Measurements from ENCODE around the gene G3BP2. TPM values are rescaled to one million over a fixed set of nuclear protein-coding genes. Genes with fewer than 3 reads are reported as not detected.

The G3BP2 gene
- polyA plus RNA-seq, 2 of the 4 experiments (the other 2 are of a cell fraction), result 159 to 179 TPM

GRCh38 chr4:75662626-75663025 is 10.6 kb downstream of the G3BP2 start:
- FAIRE-seq (no peak), DNase-seq (ENCODE audit: low read depth in 1 of 2, low spot score in 1 of 2) (no peak), ATAC-seq (no peak)
- Histone ChIP-seq H3K4me3 (no peak overlapping the region), H3K4me2 (no peak overlapping the region), H3K9me3 (no peaks in the 10 kb centered on the region), H3K4me1 (peaks cover 43% of the 10 kb centered on the region; the same call in 2 of the 3 replicates), H3K27ac (no peak overlapping the region)
- ChIA-PET CTCF (no interaction called here), POLR2A (no interaction called here)
- WGBS (ENCODE audit: missing lambda C conversion rate), result 87% methylated on average over 2 of the region's 2 CpGs
- TF ChIP-seq ZSCAN20 (CRISPR knock-in tag; IDR thresholded peaks at IDR 0.05) (no peak), SREBF2 (IDR thresholded peaks at IDR 0.05) (no peak)

GRCh38 chr4:75660491-75660890 is 12.7 kb downstream of the G3BP2 start:
- ChIA-PET POLR2A (interaction anchor here (0.7 kb wide), 1 partner anchor 63 kb away, joined by 3 read pairs; no protein-coding TSS in a partner anchor), CTCF (interaction anchor here (0.9 to 1.6 kb wide), 2 partner anchors 12 to 63 kb away, joined by 3 to 5 read pairs; partner anchors contain the start of gene USO1)
- Histone ChIP-seq H3K4me2 (0 out of 3 replicates have a peak overlapping the region, but pooled peaks have one; percentile 14), H3K9me3 (no peaks in the 10 kb centered on the region), H3K4me1 (peaks cover 29% of the 10 kb centered on the region; the same call in 2 of the 3 replicates), H3K27ac (no peak overlapping the region), H3K4me3 (no peak overlapping the region)
- 74% methylated on average over 2 of the region's 2 CpGs for WGBS (ENCODE audit: missing lambda C conversion rate)
- DNase-seq (ENCODE audit: low read depth in 1 of 2, low spot score in 1 of 2), result no peak
- ATAC-seq, result no peak
- no peak for FAIRE-seq
- TF ChIP-seq USF2 (IDR thresholded peaks at IDR 0.05) (no peak), E2F6 (IDR thresholded peaks at IDR 0.05; ENCODE audit: borderline replicate concordance, low read depth) (no peak), KDM1A (IDR thresholded peaks at IDR 0.05; ENCODE audit: low read depth) (no peak), CHD2 (IDR thresholded peaks at IDR 0.05; ENCODE audit: low read length, partially characterized antibody) (no peak), PHF8 (IDR thresholded peaks at IDR 0.05; ENCODE audit: borderline replicate concordance, low read depth) (no peak), RNF2 (IDR thresholded peaks at IDR 0.05; ENCODE audit: borderline replicate concordance, low read depth) (no peak), RCOR1 (IDR thresholded peaks at IDR 0.05; ENCODE audit: low read depth, low read length) (no peak), ZC3H11A (IDR thresholded peaks at IDR 0.05) (no peak), ELK1 (IDR thresholded peaks at IDR 0.05; ENCODE audit: low read depth, low read length) (no peak), KDM5A (IDR thresholded peaks at IDR 0.05) (no peak), PBX3 (IDR thresholded peaks at IDR 0.05) (no peak), CBX8 (IDR thresholded peaks at IDR 0.05) (no peak), HOXB5 (CRISPR knock-in tag; IDR thresholded peaks at IDR 0.05) (no peak)

GRCh38 chr4:75659512-75660031 is 13.6 kb downstream of the G3BP2 start:
- H3K4me3 ChIP-seq, result no peak overlapping the region
- no peak for DNase-seq (ENCODE audit: low read depth in 1 of 2, low spot score in 1 of 2)
- ATAC-seq, result no peak
- no peak overlapping the region for H3K27ac ChIP-seq
- POLR2A ChIA-PET, result interaction anchor here (0.7 kb wide), 1 partner anchor 64 kb away, joined by 3 read pairs; no protein-coding TSS in a partner anchor
- no peaks in the 10 kb centered on the region for H3K9me3 ChIP-seq
- no peak for FAIRE-seq
- TF ChIP-seq RAD21 (conservative IDR thresholded peaks at IDR 0.05 in 1 of 2, IDR thresholded peaks at IDR 0.05 in 1 of 2), result no peak
- no peak for TF ChIP-seq ESRRA (IDR thresholded peaks at IDR 0.05; ENCODE audit: borderline replicate concordance, low read length)
- TF ChIP-seq JUN (IDR thresholded peaks at IDR 0.05), result no peak
- TF ChIP-seq TP53 (CRISPR knock-in tag; IDR thresholded peaks at IDR 0.05), result no peak
- TF ChIP-seq ELK1 (IDR thresholded peaks at IDR 0.05; ENCODE audit: low read depth, low read length), result no peak
- no peak for TF ChIP-seq HDAC2 (IDR thresholded peaks at IDR 0.05)
- no peak for TF ChIP-seq ZNF302 (CRISPR knock-in tag; IDR thresholded peaks at IDR 0.05)
- TF ChIP-seq SMC3 (IDR thresholded peaks at IDR 0.05), result no peak
- TF ChIP-seq MAFK (IDR thresholded peaks at IDR 0.05; ENCODE audit: partially characterized antibody), result no peak
- CTCF ChIA-PET, result interaction anchor here (0.9 to 1.6 kb wide), 2 partner anchors 13 to 64 kb away, joined by 3 to 5 read pairs; partner anchors contain the start of gene USO1
- WGBS (ENCODE audit: missing lambda C conversion rate), result 80% methylated on average over 1 of the region's 1 CpG
- H3K4me2 ChIP-seq, result 0 out of 3 replicates have a peak overlapping the region, but pooled peaks have one; percentile 1
- peaks cover 25% of the 10 kb centered on the region; the same call in 2 of the 3 replicates for H3K4me1 ChIP-seq

Measured in A549 (cell line).